Measurements from ENCODE around the gene ARPC4. TPM values are rescaled to one million over a fixed set of nuclear protein-coding genes. Genes with fewer than 3 reads are reported as not detected.
"Not testable (repeated sequence)": the region's sequence is repeated elsewhere in the genome, so short reads cannot be mapped to it uniquely, and the experiment has no call there.

ARPC4 gene
- total RNA-seq, 4 donors from 2014 or later: 111 to 165 (median 135) TPM

- DNase-seq: no peak
- TF ChIP-seq POLR2A (IDR thresholded peaks at IDR 0.05) (no peak), CTCF (IDR thresholded peaks at IDR 0.05) (no peak)
- Histone ChIP-seq H3K36me3 (peaks cover 0 to 47% (median 0%) of the 10 kb centered on the region in 3 donors), H3K4me3 (no peak overlapping the region), H3K9me3 (no peaks in the 10 kb centered on the region), H3K27me3 (no peaks in the 10 kb centered on the region), H3K4me1 (peaks cover 0 to 8% (median 0%) of the 10 kb centered on the region in 4 donors), H3K27ac (no peak overlapping the region)
Observed at GRCh38 chr3:9841015-9841414, 48.1 kb downstream of the ARPC4 start.

- peaks cover 0 to 32% (median 0%) of the 10 kb centered on the region in 3 donors for H3K36me3 ChIP-seq
- TF ChIP-seq CTCF (IDR thresholded peaks at IDR 0.05) (no peak), POLR2A (IDR thresholded peaks at IDR 0.05) (peak; percentile 36 to 54)
- H3K27me3 ChIP-seq: no peaks in the 10 kb centered on the region
- H3K4me1 ChIP-seq: peaks cover 0 to 8% (median 0%) of the 10 kb centered on the region in 4 donors
- peak within 1 kb of the TSS; percentile 57 to 80 (median 70) for H3K4me3 ChIP-seq
- no peaks in the 10 kb centered on the region for H3K9me3 ChIP-seq
- peak within 1 kb of the TSS; percentile 61 to 81 (median 78) for H3K27ac ChIP-seq
- DNase-seq: peak; percentile 97 to 99 (median 99)
Observed at GRCh38 chr3:9843715-9844438, 51.0 kb downstream of the ARPC4 start, which contains the start of gene RPUSD3. RPUSD3 (minus strand) TSS chr3:9844008; CDS start chr3:9843990, 18 bp downstream.

DNA sequence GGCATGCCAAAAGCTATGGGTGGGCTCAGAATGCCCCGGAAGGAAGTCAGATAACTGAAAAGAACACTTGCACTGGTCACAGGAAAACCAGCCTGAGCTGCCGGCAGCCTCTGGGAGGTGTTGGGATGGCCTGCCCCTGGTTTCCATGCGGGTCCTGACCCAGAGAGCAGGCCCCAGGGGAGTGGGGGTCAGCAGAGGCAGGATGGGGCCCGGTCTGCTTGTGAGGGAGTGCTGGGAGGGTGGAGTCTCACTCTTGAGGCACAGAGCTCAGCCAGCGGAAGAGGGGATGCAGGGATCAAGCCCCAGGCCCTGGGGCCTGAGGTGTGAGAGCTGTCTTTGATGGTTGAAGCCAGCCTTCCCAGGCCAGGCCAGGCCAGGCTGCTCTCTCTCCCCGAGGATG lies 53.3 kb downstream of the ARPC4 start:
- Histone ChIP-seq H3K27ac (no peak overlapping the region), H3K4me1 (peaks cover 0 to 8% (median 0%) of the 10 kb centered on the region in 4 donors), H3K36me3 (peaks cover 0 to 9% (median 0%) of the 10 kb centered on the region in 3 donors), H3K27me3 (no peaks in the 10 kb centered on the region), H3K4me3 (no peak overlapping the region), H3K9me3 (no peaks in the 10 kb centered on the region)
- DNase-seq: no peak
- TF ChIP-seq CTCF (IDR thresholded peaks at IDR 0.05): no peak
- TF ChIP-seq POLR2A (IDR thresholded peaks at IDR 0.05): no peak

GRCh38 chr3:9846931-9847488 lies 54.1 kb downstream of the ARPC4 start:
- H3K9me3 ChIP-seq: no peaks in the 10 kb centered on the region
- DNase-seq: no peak
- no peak overlapping the region for H3K4me3 ChIP-seq
- no peak overlapping the region for H3K27ac ChIP-seq
- TF ChIP-seq CTCF (IDR thresholded peaks at IDR 0.05) (no peak), POLR2A (IDR thresholded peaks at IDR 0.05) (no peak)
- peaks cover 0 to 1% (median 0%) of the 10 kb centered on the region in 3 donors for H3K36me3 ChIP-seq
- no peaks in the 10 kb centered on the region for H3K27me3 ChIP-seq
- peaks cover 0 to 8% (median 0%) of the 10 kb centered on the region in 4 donors for H3K4me1 ChIP-seq

GRCh38 chr3:9847870-9848269 lies 55.0 kb downstream of the ARPC4 start:
- DNase-seq, H3K9me3 ChIP-seq, H3K36me3 ChIP-seq, H3K27ac ChIP-seq, H3K4me3 ChIP-seq, H3K27me3 ChIP-seq: not testable (repeated sequence)
- H3K4me1 ChIP-seq: peaks cover 0 to 10% (median 0%) of the 10 kb centered on the region in 4 donors

- peak in 4 of 6 experiments; percentile 59 to 75 (median 70) for TF ChIP-seq CTCF (IDR thresholded peaks at IDR 0.05)
- not testable (repeated sequence) for H3K9me3 ChIP-seq, H3K27me3 ChIP-seq, DNase-seq, H3K4me1 ChIP-seq, H3K27ac ChIP-seq, H3K4me3 ChIP-seq, H3K36me3 ChIP-seq
Observed at GRCh38 chr3:9848860-9849259, 56.0 kb downstream of the ARPC4 start.

- H3K36me3 ChIP-seq, H3K9me3 ChIP-seq, H3K4me3 ChIP-seq, DNase-seq, H3K4me1 ChIP-seq, H3K27me3 ChIP-seq: not testable (repeated sequence)
- peak overlapping the region in 1 of 4 donors; percentile 31 for H3K27ac ChIP-seq
Observed at GRCh38 chr3:9851383-9851782, 58.5 kb downstream of the ARPC4 start.

GRCh38 chr3:9851926-9852325 lies 59.0 kb downstream of the ARPC4 start:
- peak overlapping the region in 1 of 4 donors; percentile 31 for H3K27ac ChIP-seq
- H3K4me3 ChIP-seq, H3K27me3 ChIP-seq, H3K36me3 ChIP-seq, H3K4me1 ChIP-seq, H3K9me3 ChIP-seq: not testable (repeated sequence)
- DNase-seq: peak in 1 of 3 donors; percentile 72

All from Peyer's patch (tissue), 4 donors.